ENCODE results near the gene DHX35. TPM values are rescaled to one million over a fixed set of nuclear protein-coding genes. Genes with fewer than 3 reads are reported as not detected.
"Not testable (repeated sequence)": the region's sequence is repeated elsewhere in the genome, so short reads cannot be mapped to it uniquely, and the experiment has no call there.

DHX35 gene
- total RNA-seq, 1 experiment from 2014 or later, result 15.9 TPM

- TF ChIP-seq CTCF (conservative IDR thresholded peaks at IDR 0.05; ENCODE audit: low read depth, low read length), result no peak
- no peak for TF ChIP-seq EZH2 (IDR thresholded peaks at IDR 0.05; ENCODE audit: borderline replicate concordance, low read depth, low read length, poor library complexity, severe bottlenecking)
- Histone ChIP-seq H3K9me3 (ENCODE audit: low read depth, low read length, poor library complexity, severe bottlenecking) (no peaks in the 10 kb centered on the region), H3K4me3 (ENCODE audit: low read depth, low read length, poor library complexity, severe bottlenecking) (no peak overlapping the region), H3K36me3 (ENCODE audit: insufficient read depth, low read length, poor library complexity, severe bottlenecking) (peaks cover 4% of the 10 kb centered on the region), H3K27ac (ENCODE audit: low read depth, low read length, poor library complexity, severe bottlenecking) (no peak overlapping the region), H3K27me3 (replicated peaks; ENCODE audit: insufficient read depth, low read depth, low read length, poor library complexity) (no peaks in the 10 kb centered on the region), H3K4me1 (ENCODE audit: insufficient read depth, low read length, poor library complexity, severe bottlenecking) (peaks cover 6% of the 10 kb centered on the region)
- DNase-seq (ENCODE audit: low spot score), result no peak
- CTCF ChIA-PET, result no interaction called here
- BruUV-seq (replicated peaks), result no TSS peak
- intact Hi-C loops (cut with micrococcal nuclease; ENCODE audit: unreplicated experiment), result no loop called here
- POLR2A ChIA-PET (ENCODE audit: low non-redundant PET), result no interaction called here
Measured at GRCh38 chr20:38991814-38992704, 29.9 kb downstream of the DHX35 start.

- Histone ChIP-seq H3K36me3 (ENCODE audit: insufficient read depth, low read length, poor library complexity, severe bottlenecking) (no peaks in the 10 kb centered on the region), H3K27me3 (replicated peaks; ENCODE audit: insufficient read depth, low read depth, low read length, poor library complexity) (no peaks in the 10 kb centered on the region), H3K4me1 (ENCODE audit: insufficient read depth, low read length, poor library complexity, severe bottlenecking) (no peaks in the 10 kb centered on the region), H3K4me3 (ENCODE audit: low read depth, low read length, poor library complexity, severe bottlenecking) (no peak overlapping the region), H3K27ac (ENCODE audit: low read depth, low read length, poor library complexity, severe bottlenecking) (no peak overlapping the region), H3K9me3 (ENCODE audit: low read depth, low read length, poor library complexity, severe bottlenecking) (no peaks in the 10 kb centered on the region)
- ChIA-PET POLR2A (ENCODE audit: low non-redundant PET) (no interaction called here), CTCF (interaction anchor here (0.6 kb wide), 1 partner anchor 13 kb away, joined by 3 read pairs; no protein-coding TSS in a partner anchor)
- TF ChIP-seq EZH2 (IDR thresholded peaks at IDR 0.05; ENCODE audit: borderline replicate concordance, low read depth, low read length, poor library complexity, severe bottlenecking) (no peak), CTCF (conservative IDR thresholded peaks at IDR 0.05; ENCODE audit: low read depth, low read length) (no peak)
- intact Hi-C loops (cut with micrococcal nuclease; ENCODE audit: unreplicated experiment), result no loop called here
- no peak for DNase-seq (ENCODE audit: low spot score)
- BruUV-seq (replicated peaks), result no TSS peak
Measured at GRCh38 chr20:38995536-38996044, 33.4 kb downstream of the DHX35 start.

- POLR2A ChIA-PET (ENCODE audit: low non-redundant PET); H3K4me3 ChIP-seq (ENCODE audit: low read depth, low read length, poor library complexity, severe bottlenecking); H3K4me1 ChIP-seq (ENCODE audit: insufficient read depth, low read length, poor library complexity, severe bottlenecking); CTCF ChIA-PET; BruUV-seq (replicated peaks); H3K36me3 ChIP-seq (ENCODE audit: insufficient read depth, low read length, poor library complexity, severe bottlenecking); H3K27ac ChIP-seq (ENCODE audit: low read depth, low read length, poor library complexity, severe bottlenecking); intact Hi-C loops (cut with micrococcal nuclease; ENCODE audit: unreplicated experiment); DNase-seq (ENCODE audit: low spot score); H3K27me3 ChIP-seq (replicated peaks; ENCODE audit: insufficient read depth, low read depth, low read length, poor library complexity); H3K9me3 ChIP-seq (ENCODE audit: low read depth, low read length, poor library complexity, severe bottlenecking): not testable (repeated sequence)
Measured at GRCh38 chr20:38996866-38997265, 34.7 kb downstream of the DHX35 start.

Data from A673 (cell line).